OCI-LY1 (cell line): ENCODE measurements around the gene SSBP4.

Experiments
- EZH2 ChIP-seq: fragments of 200-600 bp; sonication (generic), shearing (Covaris generic); IDR thresholded peaks from 2 replicates; pipeline ENCODE4 v1.8.0; 2017; ENCODE audit warnings: borderline replicate concordance, mixed run types, mild to moderate bottlenecking, antibody characterized with exemption, low read length, moderate library complexity, mixed read lengths
- TF ChIP-seq, protein P1 (sequence below): fragments of 200-600 bp; sonication (generic), shearing (Covaris generic); IDR thresholded peaks from 2 replicates; pipeline ENCODE4 v1.5.1; 2017; ENCODE audit warnings: mild to moderate bottlenecking, antibody characterized with exemption, low read length, moderate library complexity, mixed read lengths

DNA sequence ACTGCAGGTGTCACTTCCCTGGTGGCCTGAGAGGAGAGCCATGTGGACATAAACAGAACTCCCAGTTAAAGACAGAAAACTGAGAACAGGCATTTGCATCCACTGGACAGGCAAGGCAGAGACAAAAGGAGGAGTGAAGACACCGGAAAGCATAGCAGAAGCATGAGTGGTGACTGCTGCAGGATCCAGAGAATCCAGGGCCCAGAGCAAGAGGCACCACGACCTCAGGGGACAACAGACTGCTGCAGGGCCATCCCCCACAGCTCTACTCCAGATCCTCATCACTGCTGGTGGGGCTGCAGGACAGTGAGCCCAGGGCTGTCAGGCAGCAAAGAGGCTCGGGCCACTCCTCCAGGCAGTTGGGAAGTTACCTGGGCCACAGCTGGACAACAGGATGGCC is 33.2 kb downstream of the SSBP4 start:
- TF ChIP-seq, protein P1, sequence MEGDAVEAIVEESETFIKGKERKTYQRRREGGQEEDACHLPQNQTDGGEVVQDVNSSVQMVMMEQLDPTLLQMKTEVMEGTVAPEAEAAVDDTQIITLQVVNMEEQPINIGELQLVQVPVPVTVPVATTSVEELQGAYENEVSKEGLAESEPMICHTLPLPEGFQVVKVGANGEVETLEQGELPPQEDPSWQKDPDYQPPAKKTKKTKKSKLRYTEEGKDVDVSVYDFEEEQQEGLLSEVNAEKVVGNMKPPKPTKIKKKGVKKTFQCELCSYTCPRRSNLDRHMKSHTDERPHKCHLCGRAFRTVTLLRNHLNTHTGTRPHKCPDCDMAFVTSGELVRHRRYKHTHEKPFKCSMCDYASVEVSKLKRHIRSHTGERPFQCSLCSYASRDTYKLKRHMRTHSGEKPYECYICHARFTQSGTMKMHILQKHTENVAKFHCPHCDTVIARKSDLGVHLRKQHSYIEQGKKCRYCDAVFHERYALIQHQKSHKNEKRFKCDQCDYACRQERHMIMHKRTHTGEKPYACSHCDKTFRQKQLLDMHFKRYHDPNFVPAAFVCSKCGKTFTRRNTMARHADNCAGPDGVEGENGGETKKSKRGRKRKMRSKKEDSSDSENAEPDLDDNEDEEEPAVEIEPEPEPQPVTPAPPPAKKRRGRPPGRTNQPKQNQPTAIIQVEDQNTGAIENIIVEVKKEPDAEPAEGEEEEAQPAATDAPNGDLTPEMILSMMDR: no peak
- TF ChIP-seq EZH2: no peak
